ENCODE data around the gene UNC5CL. TPM values are rescaled to one million over a fixed set of nuclear protein-coding genes. Genes with fewer than 3 reads are reported as not detected.

The UNC5CL gene
- total and polyA plus RNA-seq, 2 of the 8 experiments (the other 6 are each of a cell fraction or from before 2014, with no cell fraction given), result 1.3 to 1.7 TPM

- no peak overlapping the region for H3K4me3 ChIP-seq (ENCODE audit: extremely low read depth in 1 of 4, insufficient read depth in 2 of 4, low read depth in 3 of 4, low read length in 4 of 4)
- TF ChIP-seq RNF2 (IDR thresholded peaks at IDR 0.05; ENCODE audit: borderline replicate concordance, low read depth, low read length, missing control alignments, poor library complexity, severe bottlenecking) (no peak), SIX5 (IDR thresholded peaks at IDR 0.05; ENCODE audit: low read depth, low read length) (no peak)
- no peak overlapping the region for H3K9ac ChIP-seq (replicated peaks in 1 of 4; ENCODE audit: extremely low read depth in 1 of 4, low read depth in 3 of 4, low read length in 3 of 4)
- no peak overlapping the region for H2AK5ac ChIP-seq (ENCODE audit: low read depth, low read length)
- H3K18ac ChIP-seq (ENCODE audit: extremely low read depth, low read length), result no peak overlapping the region
- no peak overlapping the region for H4K5ac ChIP-seq (ENCODE audit: insufficient read length, low read depth, low read length)
- no peak overlapping the region for H3K14ac ChIP-seq (ENCODE audit: insufficient read length)
- no peak overlapping the region for H2BK20ac ChIP-seq (ENCODE audit: low read length)
- H3K4ac ChIP-seq (replicated peaks; ENCODE audit: insufficient read length, low read depth, low read length), result no peak overlapping the region
- H4K8ac ChIP-seq (ENCODE audit: extremely low read depth, insufficient read depth, low read length), result no peak overlapping the region
- no peaks in the 10 kb centered on the region; a peak in 1 of 7 replicates for H3K4me1 ChIP-seq (replicated peaks in 1 of 4; ENCODE audit: control insufficient read depth in 3 of 4, insufficient read depth in 4 of 4, low read length in 3 of 4)
- H2BK12ac ChIP-seq (ENCODE audit: low read depth, low read length), result no peak overlapping the region
- H3K36me3 ChIP-seq (ENCODE audit: control insufficient read depth in 2 of 4, insufficient read depth in 4 of 4, low read length in 3 of 4), result peaks cover 4 to 48% (median 26%) of the 10 kb centered on the region in 4 experiments; a peak in 7 of 8 replicates
- POLR2A ChIA-PET (ENCODE audit: partially characterized antibody), result no interaction called here
- H3K79me1 ChIP-seq (ENCODE audit: low read depth, low read length), result no peaks in the 10 kb centered on the region
- H4K91ac ChIP-seq (replicated peaks; ENCODE audit: insufficient read length, low read length), result no peak overlapping the region
- H3K56ac ChIP-seq (replicated peaks; ENCODE audit: insufficient read length, low read depth, low read length), result no peak overlapping the region
- WGBS, 2 experiments (ENCODE audit: extremely low coverage in 1 of 2, insufficient coverage in 1 of 2, insufficient read length in 1 of 2, insufficient replicate concordance in 2 of 2, low coverage in 1 of 2, low lambda C conversion rate in 2 of 2, missing lambda C conversion rate in 1 of 2), result 91% methylated on average over 5 of the region's 5 CpGs; no CpG with 5 or more reads in 1 of the 2 experiments
- no peak overlapping the region for H2AFZ ChIP-seq (ENCODE audit: low read length)
- DNase-seq (ENCODE audit: low read depth in 1 of 2, low spot score in 2 of 2), result no peak
- no peaks in the 10 kb centered on the region for H3K23me2 ChIP-seq (ENCODE audit: low read depth, low read length)
- no peak overlapping the region for H3K27ac ChIP-seq (ENCODE audit: low read depth, low read length)
- H2BK120ac ChIP-seq (replicated peaks; ENCODE audit: low read depth, low read length), result no peak overlapping the region
- H2BK15ac ChIP-seq (ENCODE audit: low read length), result no peak overlapping the region
- CTCF ChIA-PET (ENCODE audit: partially characterized antibody), result interaction anchor here (0.6 to 0.7 kb wide), 3 partner anchors 105 to 1228 kb away, joined by 3 read pairs; no protein-coding TSS in a partner anchor
- H3K9me3 ChIP-seq (ENCODE audit: insufficient read depth in 2 of 2, low read depth in 1 of 2, low read length in 1 of 2), result no peaks in the 10 kb centered on the region
- FAIRE-seq, result no peak
- no peaks in the 10 kb centered on the region for H3K27me3 ChIP-seq (replicated peaks in 1 of 4; ENCODE audit: control insufficient read depth in 3 of 4, extremely low read depth in 1 of 4, insufficient read depth in 3 of 4, low read length in 3 of 4)
- H3K79me2 ChIP-seq (ENCODE audit: control insufficient read depth in 1 of 2, insufficient read depth in 2 of 2, low read length in 2 of 2), result no peaks in the 10 kb centered on the region
- H3K4me2 ChIP-seq (ENCODE audit: insufficient read depth in 1 of 2, low read depth in 2 of 2, low read length in 2 of 2), result no peak overlapping the region
- H4K20me1 ChIP-seq (replicated peaks in 1 of 2; ENCODE audit: control insufficient read depth in 1 of 2, insufficient read depth in 2 of 2, low read length in 2 of 2), result no peaks in the 10 kb centered on the region
- no peak overlapping the region for H2BK5ac ChIP-seq (ENCODE audit: low read depth, low read length)
- H3K23ac ChIP-seq (ENCODE audit: insufficient read length), result no peak overlapping the region
Measured at GRCh38 chr6:41064841-41065240, 25.8 kb upstream of the UNC5CL start.

All from H1 (cell line).